Measurements from ENCODE around the gene PDCD1. TPM values are rescaled to one million over a fixed set of nuclear protein-coding genes. Genes with fewer than 3 reads are reported as not detected.
"Not testable (repeated sequence)": the region's sequence is repeated elsewhere in the genome, so short reads cannot be mapped to it uniquely, and the experiment has no call there.

Gene PDCD1
- total and polyA plus RNA-seq, 2 donors (not counting 1 experiment from before 2014, with no cell fraction given), result not detected

GRCh38 chr2:241818943-241819270, 39.8 kb downstream of the PDCD1 start:
- no peaks in the 10 kb centered on the region for H3K9me3 ChIP-seq (ENCODE audit: control insufficient read depth, insufficient read depth, low read depth, low read length)
- no peaks in the 10 kb centered on the region for H3K4me1 ChIP-seq (ENCODE audit: control insufficient read depth, extremely low read depth, insufficient read depth, low read length)
- no peak for DNase-seq (ENCODE audit: low read depth in 2 of 2)
- no peak overlapping the region for H3K4me3 ChIP-seq (replicated peaks in 1 of 4; ENCODE audit: control extremely low read depth in 1 of 4, insufficient read depth in 1 of 4, low read depth in 3 of 4, low read length in 4 of 4)
- H4K20me1 ChIP-seq (ENCODE audit: control insufficient read depth, extremely low read depth, insufficient read depth, low read length), result no peaks in the 10 kb centered on the region
- no peak overlapping the region for H3K27ac ChIP-seq (ENCODE audit: insufficient read depth, low read length)
- H2AFZ ChIP-seq (ENCODE audit: low read length), result no peak overlapping the region
- H3K36me3 ChIP-seq (ENCODE audit: control insufficient read depth, insufficient read depth, low read length), result no peaks in the 10 kb centered on the region
- no peaks in the 10 kb centered on the region for H3K27me3 ChIP-seq (ENCODE audit: control insufficient read depth, insufficient read depth, low read length)
- no peak overlapping the region for H3K4me2 ChIP-seq (ENCODE audit: extremely low read depth, insufficient read depth, low read length)
- no peak overlapping the region for H3K9ac ChIP-seq (ENCODE audit: insufficient read depth, low read length)
- no peaks in the 10 kb centered on the region for H3K79me2 ChIP-seq (ENCODE audit: control insufficient read depth, insufficient read depth, low read length)
- TF ChIP-seq CTCF (conservative IDR thresholded peaks at IDR 0.05 in 1 of 2, IDR thresholded peaks at IDR 0.05 in 1 of 2; ENCODE audit: low read depth in 1 of 2, low read length in 2 of 2) (no peak), EZH2 (IDR thresholded peaks at IDR 0.05; ENCODE audit: low read length, missing control alignments) (no peak)

- Histone ChIP-seq H4K20me1 (ENCODE audit: control insufficient read depth, extremely low read depth, insufficient read depth, low read length) (no peaks in the 10 kb centered on the region), H3K4me3 (replicated peaks in 1 of 4; ENCODE audit: control extremely low read depth in 1 of 4, insufficient read depth in 1 of 4, low read depth in 3 of 4, low read length in 4 of 4) (no peak overlapping the region), H3K4me2 (ENCODE audit: extremely low read depth, insufficient read depth, low read length) (no peak overlapping the region), H3K36me3 (ENCODE audit: control insufficient read depth, insufficient read depth, low read length) (no peaks in the 10 kb centered on the region), H3K79me2 (ENCODE audit: control insufficient read depth, insufficient read depth, low read length) (no peaks in the 10 kb centered on the region), H3K27ac (ENCODE audit: insufficient read depth, low read length) (no peak overlapping the region), H3K9me3 (ENCODE audit: control insufficient read depth, insufficient read depth, low read depth, low read length) (no peaks in the 10 kb centered on the region), H3K27me3 (ENCODE audit: control insufficient read depth, insufficient read depth, low read length) (no peaks in the 10 kb centered on the region), H2AFZ (ENCODE audit: low read length) (no peak overlapping the region), H3K9ac (ENCODE audit: insufficient read depth, low read length) (no peak overlapping the region), H3K4me1 (ENCODE audit: control insufficient read depth, extremely low read depth, insufficient read depth, low read length) (no peaks in the 10 kb centered on the region)
- no peak for DNase-seq (ENCODE audit: low read depth in 2 of 2)
- TF ChIP-seq EZH2 (IDR thresholded peaks at IDR 0.05; ENCODE audit: low read length, missing control alignments) (no peak), CTCF (conservative IDR thresholded peaks at IDR 0.05 in 1 of 2, IDR thresholded peaks at IDR 0.05 in 1 of 2; ENCODE audit: low read depth in 1 of 2, low read length in 2 of 2) (no peak)
Observed at GRCh38 chr2:241818229-241818942, 40.3 kb downstream of the PDCD1 start.

GRCh38 chr2:241817821-241818215, 40.9 kb downstream of the PDCD1 start:
- H3K9ac ChIP-seq (ENCODE audit: insufficient read depth, low read length); H3K4me1 ChIP-seq (ENCODE audit: control insufficient read depth, extremely low read depth, insufficient read depth, low read length); DNase-seq (ENCODE audit: low read depth in 2 of 2); H3K27ac ChIP-seq (ENCODE audit: insufficient read depth, low read length); H3K27me3 ChIP-seq (ENCODE audit: control insufficient read depth, insufficient read depth, low read length); H4K20me1 ChIP-seq (ENCODE audit: control insufficient read depth, extremely low read depth, insufficient read depth, low read length); H3K4me2 ChIP-seq (ENCODE audit: extremely low read depth, insufficient read depth, low read length); H3K9me3 ChIP-seq (ENCODE audit: control insufficient read depth, insufficient read depth, low read depth, low read length); H3K4me3 ChIP-seq (replicated peaks in 1 of 4; ENCODE audit: control extremely low read depth in 1 of 4, insufficient read depth in 1 of 4, low read depth in 3 of 4, low read length in 4 of 4); H3K36me3 ChIP-seq (ENCODE audit: control insufficient read depth, insufficient read depth, low read length); H3K79me2 ChIP-seq (ENCODE audit: control insufficient read depth, insufficient read depth, low read length); H2AFZ ChIP-seq (ENCODE audit: low read length): not testable (repeated sequence)
